SHP77 treated with DMSO at 0.1 percent for 48 hours (cell line): ENCODE results near the gene ATP5IF1.
A peak's percentile ranks its signal among the peaks of the same experiment; 100 is the strongest.

Experiments used
- DNase-seq: peaks from one replicate; lab custom pipeline; 2025; lab: John Stamatoyannopoulos, UW

The ATP5IF1 gene

GRCh38 chr1:28235755-28236655 lies at the start of gene ATP5IF1:
TSS of gene ATP5IF1 (plus strand) at chr1:28236124. CDS start at chr1:28236184, 60 bp downstream.
- DNase-seq, result peak; percentile 97

GRCh38 chr1:28190337-28190979 lies 45.5 kb upstream of the ATP5IF1 start:
- DNase-seq, result no peak

DNA sequence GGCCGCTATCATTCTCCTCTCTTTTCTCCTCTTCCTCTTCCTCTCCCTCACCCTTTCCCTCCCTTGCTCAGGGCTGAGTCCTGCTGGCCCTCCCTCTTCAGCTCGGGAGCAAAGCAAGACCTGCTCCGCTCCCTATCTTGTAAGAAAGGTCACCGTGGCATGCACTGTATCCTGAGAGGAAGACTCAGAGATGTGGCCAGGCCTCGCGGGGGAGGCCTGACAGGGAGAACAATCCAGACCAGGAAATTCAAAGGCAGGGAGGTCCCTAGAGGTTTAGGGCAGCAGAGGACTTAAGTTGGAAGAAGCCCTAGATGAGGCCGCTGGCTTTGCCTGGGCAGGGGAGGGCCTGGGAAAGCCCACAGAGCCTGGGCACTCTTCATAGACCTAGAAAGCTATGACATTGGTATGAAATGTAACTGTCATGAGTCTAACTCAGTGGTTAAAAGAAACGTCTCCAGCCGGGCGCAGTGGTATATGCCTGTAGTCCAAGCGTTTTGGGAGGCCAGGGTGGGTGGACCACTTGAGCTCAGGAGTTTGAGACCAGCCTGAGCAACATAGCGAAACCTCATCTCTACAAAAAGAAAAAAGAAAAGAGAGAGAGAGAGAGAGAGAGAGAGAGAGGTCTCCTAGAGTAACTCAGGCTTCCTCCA lies 44.8 kb upstream of the ATP5IF1 start:
- no peak for DNase-seq

DNA sequence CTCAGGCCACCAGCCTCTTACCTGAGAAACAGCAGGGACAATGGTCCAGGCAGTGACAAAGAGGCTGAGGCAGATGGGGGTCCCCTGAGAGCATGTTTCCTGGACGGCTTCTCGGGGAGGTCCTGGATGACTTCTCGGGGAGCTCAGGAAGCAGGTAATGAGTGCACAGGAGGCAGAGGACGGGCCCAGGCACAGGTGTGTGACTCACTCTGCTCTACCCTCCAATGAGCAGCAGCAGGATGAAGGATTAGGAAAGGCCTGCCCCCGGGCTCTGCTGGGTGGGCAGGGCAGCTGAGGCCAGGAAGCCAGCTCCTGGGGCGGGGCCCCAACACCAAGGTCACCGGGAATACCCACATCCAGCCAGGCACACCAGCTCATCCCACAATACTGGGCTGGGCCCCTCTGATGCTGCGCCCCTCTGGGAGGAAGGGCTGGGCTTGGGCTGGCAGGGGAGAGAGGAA lies 42.2 kb upstream of the ATP5IF1 start:
- DNase-seq, result no peak

- DNase-seq, result no peak
These were observed 41.4 kb upstream of the ATP5IF1 start for GRCh38 chr1:28194326-28195035.

DNA sequence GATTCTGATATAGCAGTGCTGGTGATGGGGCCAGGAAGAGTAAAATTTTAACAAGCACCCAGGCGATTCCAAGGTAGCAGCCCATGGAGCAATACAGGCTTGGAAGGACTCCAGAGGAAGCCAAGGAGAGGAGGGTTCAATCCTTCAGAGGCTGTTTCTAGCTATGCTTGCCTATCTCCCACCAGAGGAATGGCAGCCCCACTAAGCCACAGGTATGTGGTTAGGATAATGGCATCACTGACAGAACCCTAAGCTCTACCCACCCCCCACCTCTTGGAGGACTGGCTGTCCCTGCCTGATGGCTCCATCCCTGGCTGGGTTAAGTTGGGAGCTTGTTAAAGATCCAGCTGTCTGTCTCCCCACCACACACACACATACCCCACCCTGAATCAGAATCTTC lies 40.1 kb upstream of the ATP5IF1 start:
- DNase-seq, result no peak

- no peak for DNase-seq
These were observed 39.6 kb upstream of the ATP5IF1 start for GRCh38 chr1:28196330-28196729.

DNA sequence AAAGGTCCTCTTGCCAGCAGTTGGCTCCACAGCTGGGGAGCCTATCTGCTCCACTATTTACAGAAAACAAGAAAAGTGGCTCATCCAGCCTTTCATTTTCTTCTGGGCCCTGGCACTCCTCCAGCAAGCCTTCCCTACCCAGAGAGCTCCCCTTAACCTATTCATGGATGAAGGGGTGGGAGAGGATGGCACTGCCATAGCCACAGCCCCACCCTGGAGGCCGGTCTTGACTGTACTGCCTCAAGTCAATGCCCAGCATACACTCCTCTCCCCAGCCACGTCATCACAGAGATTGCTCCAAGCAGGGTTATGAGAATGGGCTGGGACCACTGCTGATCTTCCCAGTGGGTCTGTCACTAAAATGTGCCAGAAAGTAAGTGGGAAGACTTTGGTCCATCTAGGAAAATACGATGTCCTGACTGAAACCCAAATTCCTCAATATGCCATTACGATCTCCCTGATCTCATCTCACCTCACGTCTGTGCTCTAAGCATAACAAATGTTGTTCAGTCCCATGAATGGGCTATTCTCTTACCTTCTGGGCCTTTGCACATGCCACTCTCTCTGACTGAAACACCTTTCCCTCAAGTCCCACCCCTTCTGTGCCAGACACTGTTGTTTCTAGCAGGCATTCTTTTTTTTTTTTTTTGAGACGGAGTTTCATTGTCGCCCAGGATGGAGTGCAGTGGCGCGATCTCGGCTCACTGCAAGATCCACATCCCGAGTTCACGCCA lies 38.1 kb upstream of the ATP5IF1 start:
- no peak for DNase-seq

- DNase-seq, result no peak
These were observed 36.3 kb upstream of the ATP5IF1 start for GRCh38 chr1:28199328-28200233.

GRCh38 chr1:28200234-28200873 lies 35.6 kb upstream of the ATP5IF1 start:
- no peak for DNase-seq

DNA sequence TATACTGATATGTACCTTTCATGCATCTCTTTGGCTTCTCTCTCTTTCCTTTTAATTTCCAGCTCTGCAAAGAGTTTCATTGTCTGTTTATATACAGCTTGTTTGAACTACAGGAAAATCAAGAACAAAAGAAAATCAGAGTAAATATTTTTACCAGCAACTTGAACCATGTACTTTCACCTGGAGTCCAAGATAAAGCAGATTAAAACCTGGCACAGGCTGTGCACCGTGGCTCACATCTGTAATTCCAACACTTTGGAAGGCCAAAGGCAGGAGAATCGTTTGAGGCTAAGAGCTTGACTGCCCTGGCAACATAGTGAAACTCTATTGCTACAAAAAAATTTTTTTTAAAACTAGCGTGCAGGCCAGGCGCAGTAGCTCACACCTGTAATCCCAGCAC lies 30.7 kb upstream of the ATP5IF1 start:
- DNase-seq, result no peak

- peak; percentile 17 for DNase-seq
These were observed 27.0 kb upstream of the ATP5IF1 start for GRCh38 chr1:28208818-28209441.

DNA sequence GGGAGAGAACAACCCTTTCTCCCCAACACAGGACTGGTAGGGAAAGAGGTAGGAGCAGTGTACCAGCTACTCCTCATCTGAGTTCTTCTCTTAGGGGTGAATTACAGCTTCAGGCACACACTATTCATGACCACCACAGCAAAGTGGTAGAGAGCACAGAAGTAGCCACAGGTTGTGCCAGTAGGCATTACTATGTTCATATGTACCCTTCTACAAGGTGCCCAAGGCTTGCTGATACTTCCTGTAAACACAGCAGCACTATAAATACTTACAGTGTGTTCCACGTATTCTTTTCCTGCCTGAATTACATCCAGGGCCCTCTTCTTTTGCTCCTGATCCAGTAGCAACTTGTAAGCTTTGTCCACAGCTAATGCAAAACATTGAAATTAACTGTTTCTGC lies 26.2 kb upstream of the ATP5IF1 start:
- no peak for DNase-seq

DNA sequence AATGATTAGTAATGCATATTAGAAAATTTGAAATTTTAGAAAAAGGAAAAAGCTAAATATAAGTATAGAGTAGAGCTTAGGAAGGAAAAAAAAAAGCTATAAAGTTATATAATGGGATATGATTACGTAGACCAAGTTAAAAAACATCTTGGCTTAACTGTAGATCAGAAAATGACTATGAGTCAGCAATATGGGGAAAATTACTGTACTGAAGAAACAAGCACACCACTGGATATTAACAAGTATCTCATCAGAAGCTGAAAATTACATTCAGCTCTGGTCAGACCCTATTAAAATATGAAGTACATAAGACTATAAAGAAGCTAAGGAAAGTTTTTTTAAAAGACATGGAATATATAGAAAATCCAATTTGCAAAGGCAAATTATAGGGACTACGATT lies 22.6 kb upstream of the ATP5IF1 start:
- DNase-seq, result no peak

DNA sequence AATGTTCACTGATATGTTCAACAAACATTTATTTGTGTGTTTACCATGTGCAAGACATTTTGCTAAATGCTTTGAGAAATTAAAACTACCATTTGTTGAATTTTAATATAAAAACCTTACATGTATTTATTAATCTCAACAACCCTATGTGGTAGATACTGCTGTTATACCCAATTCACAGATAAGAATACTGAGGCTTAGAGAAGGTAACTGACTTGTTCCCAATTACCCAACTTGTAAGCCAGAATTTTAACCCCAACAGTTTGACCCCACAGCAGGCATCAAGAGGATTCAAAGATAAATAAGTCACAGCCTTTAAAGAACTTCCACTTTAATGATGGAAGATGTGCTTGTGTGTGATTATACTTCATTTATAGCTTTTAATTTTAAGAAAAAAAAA lies 6.8 kb upstream of the ATP5IF1 start:
- DNase-seq, result no peak

DNA sequence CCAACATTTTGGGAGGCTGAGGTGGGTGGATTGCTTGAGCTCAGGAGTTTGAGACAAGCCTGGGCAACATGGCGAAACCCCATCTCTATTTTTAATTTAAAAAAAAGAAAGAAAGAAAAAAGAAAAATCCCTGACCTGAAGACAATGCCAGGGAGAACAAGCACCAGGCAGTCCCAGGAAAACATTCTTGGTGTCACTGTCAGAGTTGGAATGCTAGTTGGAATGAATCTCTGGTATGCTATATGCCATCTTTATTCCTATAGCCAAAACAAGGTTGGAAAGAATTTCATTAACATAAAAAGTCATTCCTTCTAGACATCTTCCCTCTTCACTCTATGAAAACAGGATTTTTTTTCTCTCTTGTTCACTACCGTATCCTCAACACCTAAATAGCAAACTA lies 5.9 kb upstream of the ATP5IF1 start:
- no peak for DNase-seq

DNA sequence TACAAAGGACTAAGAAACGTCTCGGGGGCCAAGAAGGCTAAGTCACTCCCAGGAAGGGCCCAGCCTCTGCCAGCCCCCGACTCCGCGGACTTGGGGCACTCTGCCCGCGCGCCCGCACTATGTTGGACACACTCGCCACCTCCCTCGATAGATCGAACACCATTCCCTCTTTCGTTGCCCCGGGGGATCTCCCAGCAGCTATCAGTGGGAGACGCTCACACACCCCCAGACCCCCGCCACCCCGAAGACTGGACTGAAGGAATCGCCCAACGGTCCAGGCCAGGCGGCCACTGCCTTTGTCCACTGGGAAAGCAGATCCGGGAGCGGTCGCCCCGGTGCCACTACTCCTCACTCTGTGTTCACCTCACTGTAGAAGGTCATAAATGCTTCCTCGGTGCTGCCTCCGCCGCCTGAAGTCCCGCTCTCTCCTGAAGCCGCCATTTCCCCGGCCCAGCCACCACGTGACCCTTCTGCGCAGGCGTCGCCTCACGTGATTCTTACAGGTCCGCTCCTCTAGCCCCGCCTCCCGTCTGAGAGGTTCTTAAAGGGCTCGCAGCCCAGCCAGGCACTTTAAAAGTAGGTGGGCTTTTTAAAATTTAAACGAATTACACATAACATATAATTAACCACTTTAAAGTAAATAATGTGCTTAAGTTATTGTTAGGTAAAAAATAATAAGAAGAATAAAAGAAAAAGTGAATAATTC lies 3.2 kb upstream of the ATP5IF1 start, which contains the start of gene DNAJC8:
TSS of gene DNAJC8 (minus strand) at position 472 of the 706 bp plus-strand sequence. CDS start at position 441, 31 bp downstream.
- DNase-seq, result peak; percentile 89

DNA sequence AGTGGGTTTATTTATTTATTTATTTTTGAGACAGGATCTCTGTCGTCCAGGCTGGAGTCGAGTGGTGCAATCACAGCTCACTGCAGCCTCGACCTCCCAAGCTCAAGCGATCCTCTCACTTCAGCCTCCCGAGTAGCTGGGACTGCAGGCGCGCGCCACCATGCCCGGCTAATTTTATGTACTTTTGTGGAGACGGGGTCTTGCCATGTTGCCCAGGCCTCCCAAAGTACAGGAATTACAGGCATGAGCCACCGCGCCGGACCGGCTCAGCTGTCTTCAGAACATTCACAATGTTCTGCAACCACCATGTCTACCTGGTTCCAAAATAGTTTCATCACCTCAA lies 2.7 kb upstream of the ATP5IF1 start:
- DNase-seq, result no peak
